OCI-LY1 (cell line): ENCODE measurements around the gene SP100.

ENCODE experiments used
- EZH2 ChIP-seq: fragments of 200-600 bp; sonication (generic), shearing (Covaris generic); IDR thresholded peaks from 2 replicates; pipeline ENCODE4 v1.8.0; 2017; ENCODE audit warnings: borderline replicate concordance, mixed run types, mild to moderate bottlenecking, antibody characterized with exemption, low read length, moderate library complexity, mixed read lengths
- TF ChIP-seq, protein P1 (sequence below): fragments of 200-600 bp; sonication (generic), shearing (Covaris generic); IDR thresholded peaks from 2 replicates; pipeline ENCODE4 v1.5.1; 2017; ENCODE audit warnings: mild to moderate bottlenecking, antibody characterized with exemption, low read length, moderate library complexity, mixed read lengths

DNA sequence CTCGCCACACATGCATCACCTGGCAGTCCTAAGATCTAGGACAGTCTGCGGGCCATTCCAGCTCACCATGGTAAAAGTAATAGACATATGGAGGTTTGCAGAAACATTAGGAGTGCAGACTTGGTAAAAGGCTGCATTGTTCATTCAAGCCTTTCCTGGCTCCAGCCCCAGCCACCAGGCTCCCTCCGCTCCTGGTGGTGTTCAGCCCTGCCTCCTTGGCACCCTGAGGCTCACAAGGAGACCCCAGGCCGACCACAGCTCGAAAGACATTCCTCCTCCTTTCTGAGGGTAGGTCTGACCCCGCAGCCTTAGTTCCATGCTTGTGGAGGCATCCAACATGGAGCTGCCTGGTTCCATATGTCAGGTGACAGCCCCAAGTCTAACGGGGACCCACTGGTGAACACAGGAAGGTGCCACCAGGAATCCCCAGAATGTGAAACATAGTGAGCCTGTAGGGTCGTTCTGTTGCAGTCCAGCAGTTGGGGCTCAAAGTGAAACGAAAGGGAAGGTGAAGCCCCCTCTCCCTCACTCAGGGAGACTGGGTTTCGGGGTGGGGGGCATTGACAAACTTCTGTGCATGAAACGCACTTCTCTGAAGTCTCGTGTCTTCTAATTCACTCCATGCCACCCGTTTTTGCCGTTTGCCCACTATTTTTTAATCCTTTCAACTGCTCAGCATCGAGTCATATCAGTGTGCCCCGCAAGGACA is 5.0 kb upstream of the SP100 start:
- TF ChIP-seq, protein P1, sequence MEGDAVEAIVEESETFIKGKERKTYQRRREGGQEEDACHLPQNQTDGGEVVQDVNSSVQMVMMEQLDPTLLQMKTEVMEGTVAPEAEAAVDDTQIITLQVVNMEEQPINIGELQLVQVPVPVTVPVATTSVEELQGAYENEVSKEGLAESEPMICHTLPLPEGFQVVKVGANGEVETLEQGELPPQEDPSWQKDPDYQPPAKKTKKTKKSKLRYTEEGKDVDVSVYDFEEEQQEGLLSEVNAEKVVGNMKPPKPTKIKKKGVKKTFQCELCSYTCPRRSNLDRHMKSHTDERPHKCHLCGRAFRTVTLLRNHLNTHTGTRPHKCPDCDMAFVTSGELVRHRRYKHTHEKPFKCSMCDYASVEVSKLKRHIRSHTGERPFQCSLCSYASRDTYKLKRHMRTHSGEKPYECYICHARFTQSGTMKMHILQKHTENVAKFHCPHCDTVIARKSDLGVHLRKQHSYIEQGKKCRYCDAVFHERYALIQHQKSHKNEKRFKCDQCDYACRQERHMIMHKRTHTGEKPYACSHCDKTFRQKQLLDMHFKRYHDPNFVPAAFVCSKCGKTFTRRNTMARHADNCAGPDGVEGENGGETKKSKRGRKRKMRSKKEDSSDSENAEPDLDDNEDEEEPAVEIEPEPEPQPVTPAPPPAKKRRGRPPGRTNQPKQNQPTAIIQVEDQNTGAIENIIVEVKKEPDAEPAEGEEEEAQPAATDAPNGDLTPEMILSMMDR = no peak
- no peak for TF ChIP-seq EZH2
